Measurements from ENCODE around the gene COMT. TPM values are rescaled to one million over a fixed set of nuclear protein-coding genes. Genes with fewer than 3 reads are reported as not detected.

COMT gene
- total RNA-seq, 1 experiment from 2014 or later, result 30.8 TPM

GRCh38 chr22:19972251-19972650 lies 30.7 kb downstream of the COMT start:
- TF ChIP-seq CREB1 (CRISPR knock-in tag; IDR thresholded peaks at IDR 0.05) (no peak), FOXJ3 (CRISPR knock-in tag; IDR thresholded peaks at IDR 0.05; ENCODE audit: borderline replicate concordance) (no peak), KAT7 (CRISPR knock-in tag; IDR thresholded peaks at IDR 0.05; ENCODE audit: borderline replicate concordance) (no peak), ZNF263 (CRISPR knock-in tag; IDR thresholded peaks at IDR 0.05; ENCODE audit: low read depth) (no peak), GRHL2 (CRISPR knock-in tag; IDR thresholded peaks at IDR 0.05; ENCODE audit: insufficient replicate concordance, severe bottlenecking) (no peak), ZNF532 (CRISPR knock-in tag; IDR thresholded peaks at IDR 0.05; ENCODE audit: borderline replicate concordance) (no peak), ZNF219 (CRISPR knock-in tag; IDR thresholded peaks at IDR 0.05; ENCODE audit: borderline replicate concordance) (no peak), PRRX2 (CRISPR knock-in tag; IDR thresholded peaks at IDR 0.05) (no peak), ZNF423 (CRISPR knock-in tag; IDR thresholded peaks at IDR 0.05) (no peak), ETV6 (CRISPR knock-in tag; IDR thresholded peaks at IDR 0.05) (no peak), ZNF416 (CRISPR knock-in tag; IDR thresholded peaks at IDR 0.05) (no peak), MXD4 (CRISPR knock-in tag; IDR thresholded peaks at IDR 0.05; ENCODE audit: borderline replicate concordance) (no peak)
- Mint-ChIP-seq H3K27ac (no peak overlapping the region; the same call in 1 of the 2 replicates), H3K4me1 (peaks cover 19% of the 10 kb centered on the region), H3K9me3 (no peaks in the 10 kb centered on the region), H3K36me3 (peaks cover 15% of the 10 kb centered on the region), H3K27me3 (ENCODE audit: low read depth) (no peaks in the 10 kb centered on the region), H3K4me3 (no peak overlapping the region)
- POLR2A ChIA-PET, result no interaction called here
- no peak for DNase-seq (ENCODE audit: low spot score)
- ATAC-seq, result no peak
- CTCF ChIA-PET, result interaction anchor here (0.6 to 8.4 kb wide), 6 partner anchors 10 to 553 kb away, joined by 3 to 181 read pairs (median 4); no protein-coding TSS in a partner anchor

GRCh38 chr22:19972652-19973550 lies 31.3 kb downstream of the COMT start:
- Mint-ChIP-seq H3K27ac (no peak overlapping the region), H3K9me3 (no peaks in the 10 kb centered on the region), H3K36me3 (peaks cover 15% of the 10 kb centered on the region), H3K4me1 (peaks cover 18% of the 10 kb centered on the region), H3K4me3 (no peak overlapping the region), H3K27me3 (ENCODE audit: low read depth) (no peaks in the 10 kb centered on the region)
- POLR2A ChIA-PET, result no interaction called here
- TF ChIP-seq ZNF671 (CRISPR knock-in tag; IDR thresholded peaks at IDR 0.05), result no peak
- TF ChIP-seq ETV6 (CRISPR knock-in tag; IDR thresholded peaks at IDR 0.05), result no peak
- TF ChIP-seq ELF4 (CRISPR knock-in tag; IDR thresholded peaks at IDR 0.05; ENCODE audit: low read depth), result no peak
- TF ChIP-seq, protein P1, sequence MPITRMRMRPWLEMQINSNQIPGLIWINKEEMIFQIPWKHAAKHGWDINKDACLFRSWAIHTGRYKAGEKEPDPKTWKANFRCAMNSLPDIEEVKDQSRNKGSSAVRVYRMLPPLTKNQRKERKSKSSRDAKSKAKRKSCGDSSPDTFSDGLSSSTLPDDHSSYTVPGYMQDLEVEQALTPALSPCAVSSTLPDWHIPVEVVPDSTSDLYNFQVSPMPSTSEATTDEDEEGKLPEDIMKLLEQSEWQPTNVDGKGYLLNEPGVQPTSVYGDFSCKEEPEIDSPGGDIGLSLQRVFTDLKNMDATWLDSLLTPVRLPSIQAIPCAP (CRISPR knock-in tag; IDR thresholded peaks at IDR 0.05), result no peak
- TF ChIP-seq, protein P2, sequence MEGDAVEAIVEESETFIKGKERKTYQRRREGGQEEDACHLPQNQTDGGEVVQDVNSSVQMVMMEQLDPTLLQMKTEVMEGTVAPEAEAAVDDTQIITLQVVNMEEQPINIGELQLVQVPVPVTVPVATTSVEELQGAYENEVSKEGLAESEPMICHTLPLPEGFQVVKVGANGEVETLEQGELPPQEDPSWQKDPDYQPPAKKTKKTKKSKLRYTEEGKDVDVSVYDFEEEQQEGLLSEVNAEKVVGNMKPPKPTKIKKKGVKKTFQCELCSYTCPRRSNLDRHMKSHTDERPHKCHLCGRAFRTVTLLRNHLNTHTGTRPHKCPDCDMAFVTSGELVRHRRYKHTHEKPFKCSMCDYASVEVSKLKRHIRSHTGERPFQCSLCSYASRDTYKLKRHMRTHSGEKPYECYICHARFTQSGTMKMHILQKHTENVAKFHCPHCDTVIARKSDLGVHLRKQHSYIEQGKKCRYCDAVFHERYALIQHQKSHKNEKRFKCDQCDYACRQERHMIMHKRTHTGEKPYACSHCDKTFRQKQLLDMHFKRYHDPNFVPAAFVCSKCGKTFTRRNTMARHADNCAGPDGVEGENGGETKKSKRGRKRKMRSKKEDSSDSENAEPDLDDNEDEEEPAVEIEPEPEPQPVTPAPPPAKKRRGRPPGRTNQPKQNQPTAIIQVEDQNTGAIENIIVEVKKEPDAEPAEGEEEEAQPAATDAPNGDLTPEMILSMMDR (IDR thresholded peaks at IDR 0.05), result no peak
- no peak for TF ChIP-seq SMAD4 (CRISPR knock-in tag; IDR thresholded peaks at IDR 0.05)
- no peak for TF ChIP-seq NFATC4 (CRISPR knock-in tag; IDR thresholded peaks at IDR 0.05)
- no peak for TF ChIP-seq MLX (CRISPR knock-in tag; IDR thresholded peaks at IDR 0.05)
- TF ChIP-seq JAZF1 (CRISPR knock-in tag; IDR thresholded peaks at IDR 0.05), result no peak
- CTCF ChIA-PET, result interaction anchor here (0.8 to 8.4 kb wide), 6 partner anchors 10 to 112 kb away, joined by 3 to 181 read pairs (median 6); no protein-coding TSS in a partner anchor
- DNase-seq (ENCODE audit: low spot score) (peak; percentile 33), ATAC-seq (no peak)

All from WTC11 (cell line).